ENCODE data around the gene FILIP1L.

Gene FILIP1L

DNA sequence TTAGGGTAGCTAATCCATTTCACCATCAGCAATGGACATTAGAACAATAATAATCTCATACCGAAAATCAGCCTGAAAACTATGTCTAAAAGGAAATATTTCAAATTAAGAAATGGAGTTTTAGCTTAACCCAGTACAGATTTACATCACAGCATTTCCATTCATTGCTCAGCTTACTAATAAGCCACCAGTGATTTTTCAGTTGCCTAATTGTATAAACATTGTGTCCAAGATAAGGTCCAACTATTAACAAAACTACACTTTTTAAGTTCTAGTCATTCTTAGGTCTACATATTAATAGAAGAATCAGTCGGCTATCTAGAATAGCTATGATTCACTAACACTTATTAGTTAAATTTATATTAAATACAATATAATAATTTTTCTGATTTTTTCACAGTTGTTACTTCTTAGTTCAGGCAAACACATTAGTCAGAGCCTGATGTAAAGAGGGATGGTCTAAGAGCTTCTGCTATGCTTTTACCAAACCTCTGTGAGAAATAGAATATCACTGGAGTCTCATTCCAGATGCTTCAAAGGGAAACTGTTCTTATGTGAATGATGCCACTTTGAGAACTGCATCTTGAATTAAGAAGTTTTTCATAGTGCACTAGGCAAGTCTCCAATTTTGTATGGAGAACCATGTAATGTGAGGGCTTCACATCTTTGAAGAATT is 222.6 kb downstream of the FILIP1L start:
- TF ChIP-seq, protein P1, sequence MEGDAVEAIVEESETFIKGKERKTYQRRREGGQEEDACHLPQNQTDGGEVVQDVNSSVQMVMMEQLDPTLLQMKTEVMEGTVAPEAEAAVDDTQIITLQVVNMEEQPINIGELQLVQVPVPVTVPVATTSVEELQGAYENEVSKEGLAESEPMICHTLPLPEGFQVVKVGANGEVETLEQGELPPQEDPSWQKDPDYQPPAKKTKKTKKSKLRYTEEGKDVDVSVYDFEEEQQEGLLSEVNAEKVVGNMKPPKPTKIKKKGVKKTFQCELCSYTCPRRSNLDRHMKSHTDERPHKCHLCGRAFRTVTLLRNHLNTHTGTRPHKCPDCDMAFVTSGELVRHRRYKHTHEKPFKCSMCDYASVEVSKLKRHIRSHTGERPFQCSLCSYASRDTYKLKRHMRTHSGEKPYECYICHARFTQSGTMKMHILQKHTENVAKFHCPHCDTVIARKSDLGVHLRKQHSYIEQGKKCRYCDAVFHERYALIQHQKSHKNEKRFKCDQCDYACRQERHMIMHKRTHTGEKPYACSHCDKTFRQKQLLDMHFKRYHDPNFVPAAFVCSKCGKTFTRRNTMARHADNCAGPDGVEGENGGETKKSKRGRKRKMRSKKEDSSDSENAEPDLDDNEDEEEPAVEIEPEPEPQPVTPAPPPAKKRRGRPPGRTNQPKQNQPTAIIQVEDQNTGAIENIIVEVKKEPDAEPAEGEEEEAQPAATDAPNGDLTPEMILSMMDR (conservative IDR thresholded peaks at IDR 0.05) = no peak
- TF ChIP-seq ZFX (IDR thresholded peaks at IDR 0.05) = no peak
- no peak overlapping the region for H3K27ac ChIP-seq

DNA sequence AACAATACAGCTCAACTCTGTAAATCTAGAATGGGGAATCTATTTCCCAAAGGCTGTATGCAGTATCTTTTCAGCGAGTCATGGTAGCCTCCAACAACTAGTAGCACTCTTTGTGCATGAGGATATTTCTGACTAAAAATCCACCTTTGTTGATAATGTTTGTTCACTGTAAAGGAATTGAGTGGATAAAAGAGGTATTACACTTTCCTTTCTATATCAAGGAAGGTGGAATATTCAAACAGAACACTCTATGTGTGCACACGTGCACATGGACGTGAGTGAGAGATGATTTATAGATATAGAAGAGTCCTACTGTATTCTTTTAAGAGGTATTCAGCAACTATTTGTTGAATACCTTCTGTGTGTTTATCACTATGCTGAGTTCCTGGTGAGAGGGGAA is 228.4 kb downstream of the FILIP1L start:
- H3K27ac ChIP-seq = no peak overlapping the region
- no peak for TF ChIP-seq ZFX (IDR thresholded peaks at IDR 0.05)
- TF ChIP-seq, protein P1 (conservative IDR thresholded peaks at IDR 0.05) = no peak

DNA sequence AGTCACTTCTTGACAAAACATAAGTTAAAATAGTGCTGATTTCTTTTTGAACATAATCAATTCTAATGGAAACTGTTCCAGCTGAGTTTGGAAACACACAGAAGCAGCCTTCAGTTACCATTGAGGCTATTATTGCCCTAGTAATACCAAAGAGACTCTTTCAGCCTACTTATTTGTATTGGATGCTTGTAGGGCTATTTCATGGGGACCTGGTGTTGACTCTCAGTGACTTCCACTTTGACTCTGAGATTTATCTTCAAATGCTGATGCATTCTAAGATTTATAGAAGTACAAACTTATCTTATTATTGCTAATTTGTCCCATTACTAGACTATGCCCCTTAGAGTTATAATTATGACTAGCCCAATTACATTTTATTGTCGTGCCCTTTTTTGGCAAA is 229.2 kb downstream of the FILIP1L start:
- TF ChIP-seq ZFX (IDR thresholded peaks at IDR 0.05) = no peak
- TF ChIP-seq, protein P1 (conservative IDR thresholded peaks at IDR 0.05) = no peak
- no peak overlapping the region for H3K27ac ChIP-seq

DNA sequence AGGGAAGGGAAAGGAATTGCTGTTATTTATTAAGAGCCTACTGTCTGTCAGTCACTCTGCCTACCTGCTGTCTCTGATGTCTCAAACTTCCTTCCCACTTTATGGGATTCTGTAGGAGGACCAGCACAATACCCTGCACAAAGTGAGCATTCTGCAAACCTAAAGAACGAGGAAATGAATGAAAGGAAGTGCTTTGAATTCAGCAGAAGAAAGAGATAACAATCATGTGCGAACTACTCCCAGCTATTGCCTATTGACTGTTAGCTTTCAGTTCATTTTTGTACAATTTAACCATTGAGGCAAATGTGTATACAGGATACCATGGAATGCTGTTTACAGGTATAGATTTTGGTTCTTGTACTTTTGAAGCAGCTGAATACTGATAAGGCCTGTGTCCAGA is 229.8 kb downstream of the FILIP1L start:
- no peak for TF ChIP-seq ZFX (IDR thresholded peaks at IDR 0.05)
- TF ChIP-seq, protein P1 (conservative IDR thresholded peaks at IDR 0.05) = no peak
- no peak overlapping the region for H3K27ac ChIP-seq

DNA sequence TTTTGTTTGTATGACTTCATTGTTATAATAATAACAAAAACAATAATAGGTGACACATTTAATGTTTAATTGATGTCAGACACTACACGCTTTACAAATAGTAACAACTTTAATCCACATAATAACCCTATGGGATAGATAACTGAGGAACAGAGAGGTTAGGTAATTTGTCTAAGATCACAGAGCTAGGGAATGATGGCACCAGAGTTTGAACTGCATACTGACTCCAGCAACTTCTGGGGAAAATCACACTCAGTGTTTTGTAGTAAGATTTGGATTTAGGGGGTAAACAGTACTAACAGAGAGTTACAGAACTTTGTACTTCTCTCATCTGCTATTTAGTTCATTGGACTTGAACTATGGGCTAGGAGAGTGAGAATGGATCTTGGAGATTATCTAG is 230.6 kb downstream of the FILIP1L start:
- no peak overlapping the region for H3K27ac ChIP-seq
- no peak for TF ChIP-seq ZFX (IDR thresholded peaks at IDR 0.05)
- TF ChIP-seq, protein P1 (conservative IDR thresholded peaks at IDR 0.05) = no peak

DNA sequence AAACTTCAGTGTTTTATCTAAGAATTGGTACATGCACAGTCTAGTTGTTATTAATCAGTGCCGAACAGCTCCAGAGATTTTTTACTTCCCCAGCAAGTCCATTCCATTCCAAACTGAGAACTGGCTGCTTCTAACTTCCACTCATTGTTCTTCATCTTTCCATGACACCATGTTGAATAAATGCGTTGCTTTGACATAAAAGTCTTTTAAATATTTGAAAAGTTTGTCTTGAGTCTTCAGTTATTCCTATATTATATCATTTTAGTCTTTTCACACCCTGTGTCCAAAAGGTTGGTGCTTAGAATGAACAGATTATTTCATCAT is 231.2 kb downstream of the FILIP1L start:
- no peak overlapping the region for H3K27ac ChIP-seq
- TF ChIP-seq ZFX (IDR thresholded peaks at IDR 0.05) = no peak
- TF ChIP-seq, protein P1 (conservative IDR thresholded peaks at IDR 0.05) = no peak

DNA sequence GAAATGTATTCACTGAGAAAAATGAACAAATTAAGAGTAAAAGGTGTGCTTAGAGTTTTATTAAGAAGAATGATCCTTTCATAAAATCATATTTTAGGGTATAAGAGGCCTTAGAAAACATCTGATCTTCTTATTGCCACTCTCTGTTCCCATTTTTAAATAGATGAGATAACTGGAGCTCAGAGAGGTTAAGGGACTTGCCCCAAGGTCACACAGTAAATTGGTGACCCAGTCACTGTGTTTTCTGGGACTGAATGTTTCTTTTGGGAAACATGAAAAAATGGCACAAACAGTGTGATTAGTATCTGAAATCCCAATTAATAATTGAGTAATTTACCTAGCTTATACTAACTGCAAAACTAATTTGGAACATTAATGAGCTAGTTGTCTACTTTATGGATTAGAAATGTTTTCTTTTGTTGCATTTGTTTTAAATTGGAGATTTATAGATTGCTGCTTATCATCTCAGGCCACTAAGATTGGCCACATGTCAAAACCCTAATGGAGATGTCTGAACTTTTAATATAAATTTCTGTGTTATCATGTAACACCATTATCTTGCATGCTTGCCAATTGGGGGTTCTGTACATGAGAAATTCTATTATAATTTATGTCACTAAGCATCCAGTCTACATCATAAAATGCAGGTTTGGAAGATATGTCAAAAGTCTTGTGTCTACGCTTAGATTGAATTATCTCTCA is 231.7 kb downstream of the FILIP1L start:
- TF ChIP-seq ZFX (IDR thresholded peaks at IDR 0.05) = no peak
- TF ChIP-seq, protein P1 (conservative IDR thresholded peaks at IDR 0.05) = no peak
- H3K27ac ChIP-seq = no peak overlapping the region
